H9 (cell line): ENCODE measurements around the gene STK38L. TPM values are rescaled to one million over a fixed set of nuclear protein-coding genes. Genes with fewer than 3 reads are reported as not detected.
A peak's percentile ranks its signal among the peaks of the same experiment; 100 is the strongest.

Experiments used
- DNase-seq: peaks from one replicate; pipeline ENCODE4 v3.0.0-alpha.2; 2017
- H2AFZ ChIP-seq: one replicate; pipeline ENCODE4 v1.6.1; 2013; ENCODE audit warnings: mild to moderate bottlenecking, low read length, control low read depth, moderate library complexity
- H2AK5ac ChIP-seq: 2 replicates; pipeline ENCODE4 v1.6.1; 2013; ENCODE audit warnings: low read length, control low read depth, mixed read lengths; ENCODE audit not compliant: insufficient read length
- H2BK120ac ChIP-seq: one replicate; pipeline ENCODE4 v1.6.1; 2013; ENCODE audit warnings: low read depth, mild to moderate bottlenecking, low read length, control low read depth, inconsistent platforms; ENCODE audit not compliant: poor library complexity, severe bottlenecking
- H2BK12ac ChIP-seq: 2 replicates; pipeline ENCODE4 v1.6.1; 2013; ENCODE audit warnings: low read length, control low read depth, mixed read lengths, low read depth; ENCODE audit not compliant: insufficient read length
- H2BK15ac ChIP-seq: 2 replicates; pipeline ENCODE4 v1.6.1; 2013; ENCODE audit warnings: low read depth, low read length, control low read depth
- H2BK20ac ChIP-seq: one replicate; pipeline ENCODE4 v1.6.1; 2013; ENCODE audit warnings: low read depth, mild to moderate bottlenecking, low read length, control low read depth, inconsistent platforms; ENCODE audit not compliant: poor library complexity, severe bottlenecking
- H2BK5ac ChIP-seq: 2 replicates; pipeline ENCODE4 v1.6.1; 2013; ENCODE audit warnings: low read length, control low read depth, mixed read lengths; ENCODE audit not compliant: insufficient read length
- H3K14ac ChIP-seq: 2 replicates; pipeline ENCODE4 v1.6.1; 2013; ENCODE audit warnings: low read length, control low read depth; ENCODE audit not compliant: insufficient read depth
- H3K18ac ChIP-seq: 2 replicates; pipeline ENCODE4 v1.6.1; 2013; ENCODE audit warnings: low read depth, mild to moderate bottlenecking, mixed read lengths, low read length, control low read depth; ENCODE audit not compliant: insufficient read length
- H3K23ac ChIP-seq: 2 replicates; pipeline ENCODE4 v1.6.1; 2013; ENCODE audit warnings: low read length, control low read depth, mixed read lengths, low read depth; ENCODE audit not compliant: insufficient read length
- H3K23me2 ChIP-seq: 2 replicates; pipeline ENCODE4 v1.6.1; 2013; ENCODE audit warnings: low read depth, mild to moderate bottlenecking, mixed read lengths, low read length, control low read depth; ENCODE audit not compliant: insufficient read length, poor library complexity, severe bottlenecking
- H3K27ac ChIP-seq: 2 replicates; pipeline ENCODE4 v1.5.1; 2013; ENCODE audit warnings: low read length, control low read depth, mixed read lengths, low read depth; ENCODE audit not compliant: insufficient read length
- H3K27me3 ChIP-seq: 2 replicates; pipeline ENCODE4 v1.6.1; 2013; ENCODE audit warnings: low read length, control low read depth, inconsistent platforms; ENCODE audit not compliant: insufficient read depth
- H3K4ac ChIP-seq: 2 replicates; pipeline ENCODE4 v1.6.1; 2013; ENCODE audit warnings: low read depth, mild to moderate bottlenecking, control low read depth, inconsistent platforms, low read length, moderate library complexity
- H3K4me1 ChIP-seq: 2 replicates; pipeline ENCODE4 v1.6.1; 2013; ENCODE audit warnings: low read length, control low read depth, inconsistent platforms; ENCODE audit not compliant: insufficient read depth
- H3K4me2 ChIP-seq: 2 replicates; pipeline ENCODE4 v1.6.1; 2013; ENCODE audit warnings: low read length, control low read depth, mixed read lengths; ENCODE audit not compliant: insufficient read length, insufficient read depth
- H3K56ac ChIP-seq: 2 replicates; pipeline ENCODE4 v1.6.1; 2013; ENCODE audit warnings: low read depth, mild to moderate bottlenecking, mixed read lengths, low read length, control low read depth; ENCODE audit not compliant: insufficient read length
- H3K79me1 ChIP-seq: 2 replicates; pipeline ENCODE4 v1.6.1; 2013; ENCODE audit warnings: low read depth, mild to moderate bottlenecking, moderate library complexity, low read length, control low read depth, inconsistent platforms; ENCODE audit not compliant: insufficient read depth, poor library complexity, severe bottlenecking
- H3K79me2 ChIP-seq: 2 replicates; pipeline ENCODE4 v1.6.1; 2013; ENCODE audit warnings: low read length, control low read depth, inconsistent platforms; ENCODE audit not compliant: insufficient read depth
- H3K9ac ChIP-seq: 2 replicates; pipeline ENCODE4 v1.6.1; 2013; ENCODE audit warnings: low read length, control low read depth, mixed read lengths; ENCODE audit not compliant: insufficient read length; ENCODE audit errors: extremely low read depth
- H3K9me3 ChIP-seq: one replicate; pipeline ENCODE4 v1.6.1; 2013; ENCODE audit warnings: low read depth, low read length, inconsistent platforms; ENCODE audit not compliant: control insufficient read depth
- H3T11ph ChIP-seq: one replicate; pipeline ENCODE4 v1.6.1; 2013; ENCODE audit warnings: mild to moderate bottlenecking, low read length, control low read depth, inconsistent platforms
- H4K20me1 ChIP-seq: one replicate; pipeline ENCODE4 v1.6.1; 2013; ENCODE audit not compliant: control insufficient read depth, insufficient read length, insufficient read depth
- H4K5ac ChIP-seq: 2 replicates; pipeline ENCODE4 v1.6.1; 2013; ENCODE audit warnings: low read depth, mild to moderate bottlenecking, mixed read lengths, low read length, control low read depth; ENCODE audit not compliant: insufficient read length
- H4K8ac ChIP-seq: replicated peaks from 2 replicates; pipeline ENCODE4 v1.6.1; 2013; ENCODE audit warnings: low read length, control low read depth, mixed read lengths, low read depth; ENCODE audit not compliant: insufficient read length
- H4K91ac ChIP-seq: 2 replicates; pipeline ENCODE4 v1.6.1; 2013; ENCODE audit warnings: low read depth, mild to moderate bottlenecking, moderate library complexity, mixed read lengths, low read length, control low read depth; ENCODE audit not compliant: insufficient read length
- H3K27ac Mint-ChIP-seq, 3 experiments: 2 replicates in 2 of 3; 3 replicates in 1 of 3; pipeline ENCODE4 v1.8.0; 2020 to 2021; ENCODE audit warnings: mixed read lengths in 3 of 3, mild to moderate bottlenecking in 1 of 3, moderate library complexity in 1 of 3
- H3K27me3 Mint-ChIP-seq: 2 replicates; pipeline ENCODE4 v1.8.0; 2021; ENCODE audit warnings: low read depth, mild to moderate bottlenecking, moderate library complexity, mixed read lengths
- H3K36me3 Mint-ChIP-seq, 3 experiments: 2 replicates in 2 of 3; 3 replicates in 1 of 3; pipeline ENCODE4 v1.8.0; 2020 to 2021; ENCODE audit warnings: low read depth in 3 of 3, mixed read lengths in 3 of 3; ENCODE audit not compliant: insufficient read depth in 1 of 3
- H3K4me1 Mint-ChIP-seq, 2 experiments: 2 replicates each; pipeline ENCODE4 v1.8.0; 2020; ENCODE audit warnings: mixed read lengths in 2 of 2
- H3K4me3 Mint-ChIP-seq, 2 experiments: 2 replicates in 1 of 2; 3 replicates in 1 of 2; pipeline ENCODE4 v1.8.0; 2020 to 2021; ENCODE audit warnings: mild to moderate bottlenecking in 2 of 2, mixed read lengths in 2 of 2, moderate library complexity in 1 of 2
- H3K9me3 Mint-ChIP-seq, 2 experiments: 2 replicates in 1 of 2; 3 replicates in 1 of 2; pipeline ENCODE4 v1.8.0; 2020; ENCODE audit warnings: mild to moderate bottlenecking in 2 of 2, mixed read lengths in 2 of 2, moderate library complexity in 1 of 2
- CTCF ChIP-seq: fragments of 200-600 bp; sonication (generic); conservative IDR thresholded peaks from 3 replicates; pipeline ENCODE4 v1.8.0; 2021; ENCODE audit warnings: antibody characterized with exemption, mild to moderate bottlenecking
- WGBS: extraction: QIAGEN DNeasy Blood & Tissue Kit; methylation state at CpG from one replicate; pipeline ENCODE4 v1.1.7; 2013; ENCODE audit warnings: missing lambda C conversion rate, low lambda C conversion rate, mixed read lengths; ENCODE audit not compliant: insufficient read length; ENCODE audit errors: extremely low coverage; 5-methylcytosine and 5-hydroxymethylcytosine counted together
- total RNA-seq: library from RNA; stranded (reverse); gene quantifications from 2 replicates; pipeline ENCODE4 v1.2.1, GENCODE V29; 2021

STK38L gene
- total RNA-seq, 1 experiment from 2014 or later = 44.9 TPM

- peaks cover 31% of the 10 kb centered on the region for H3K27me3 Mint-ChIP-seq
- Histone ChIP-seq H3K14ac (peak overlapping the region; percentile 45; the same call in 1 of the 2 replicates), H3K23me2 (peaks cover 8% of the 10 kb centered on the region), H2AK5ac (no peak overlapping the region), H3K4ac (no peak overlapping the region), H3K4me1 (no peaks in the 10 kb centered on the region; the same call in none of the 2 replicates), H3K79me2 (0 out of 2 replicates have a peak, but pooled peaks cover 2% of the 10 kb centered on the region), H3K4me2 (peak overlapping the region; percentile 71), H3K56ac (no peak overlapping the region), H2BK12ac (no peak overlapping the region), H4K8ac (no peak overlapping the region), H2BK5ac (no peak overlapping the region), H3K27ac (no peak overlapping the region), H2BK120ac (no peak overlapping the region), H3K18ac (no peak overlapping the region), H2AFZ (peak overlapping the region; percentile 10), H4K91ac (no peak overlapping the region), H4K20me1 (no peaks in the 10 kb centered on the region), H2BK20ac (no peak overlapping the region), H3K79me1 (peaks cover 2% of the 10 kb centered on the region), H3T11ph (no peak overlapping the region), H3K9ac (peak overlapping the region; percentile 46), H3K9me3 (no peaks in the 10 kb centered on the region), H2BK15ac (no peak overlapping the region), H3K27me3 (peaks cover 10% of the 10 kb centered on the region; the same call in 1 of the 2 replicates), H4K5ac (no peak overlapping the region), H3K23ac (no peak overlapping the region)
- TF ChIP-seq CTCF = no peak
- H3K27ac Mint-ChIP-seq = peak overlapping the region in 1 of 3 experiments; percentile 59; a peak in 2 of 7 replicates
- WGBS = no CpG with 5 or more reads among the region's 10 CpGs
- H3K36me3 Mint-ChIP-seq = no peaks in the 10 kb centered on the region
- H3K4me3 Mint-ChIP-seq = peak overlapping the region; percentile 70 to 87
- no peaks in the 10 kb centered on the region for H3K9me3 Mint-ChIP-seq
- H3K4me1 Mint-ChIP-seq = peaks cover 22 to 30% of the 10 kb centered on the region in 2 experiments
- DNase-seq = no peak
These were observed 88.3 kb downstream of the STK38L start for GRCh38 chr12:27332407-27332713.
